ENCODE measurements around the gene PYCARD.
"Not testable (repeated sequence)": the region's sequence is repeated elsewhere in the genome, so short reads cannot be mapped to it uniquely, and the experiment has no call there.

Gene PYCARD

DNA sequence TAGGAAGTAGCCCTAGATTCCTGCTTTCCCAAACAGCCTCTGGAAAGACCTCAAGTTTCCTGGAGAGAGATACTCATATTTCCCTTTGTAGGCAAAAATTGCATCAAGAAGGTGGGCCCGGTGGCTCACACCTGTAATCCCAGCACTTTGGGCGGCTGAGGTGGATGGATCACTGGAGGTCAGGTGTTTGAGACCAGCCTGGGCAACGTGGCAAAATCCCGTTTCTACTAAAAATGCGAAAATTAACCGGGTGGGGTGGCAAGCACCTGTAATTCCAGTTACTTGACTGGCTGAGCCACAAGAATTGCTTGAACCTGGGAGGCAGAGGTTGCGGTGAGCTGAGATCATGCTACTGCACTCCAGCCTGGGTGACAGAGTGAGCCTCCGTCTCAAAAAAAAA is 2.4 kb downstream of the PYCARD start:
- not testable (repeated sequence) for H3K4me2 ChIP-seq (ENCODE audit: low read length); H4K8ac ChIP-seq (ENCODE audit: low read depth, low read length); H3K79me1 ChIP-seq (ENCODE audit: low read length); H3K4ac ChIP-seq (ENCODE audit: low read depth, low read length); H3K36me3 ChIP-seq (ENCODE audit: control insufficient read depth, insufficient read depth, low read length); H2BK120ac ChIP-seq (ENCODE audit: low read depth, low read length); H3K4me1 ChIP-seq (ENCODE audit: control insufficient read depth, low read depth, low read length); H2BK15ac ChIP-seq (replicated peaks; ENCODE audit: low read depth); DNase-seq; H3K4me3 ChIP-seq (ENCODE audit: low read length); H3K23ac ChIP-seq (ENCODE audit: low read length); H3K27ac ChIP-seq (ENCODE audit: low read depth, low read length); H3K27me3 ChIP-seq (ENCODE audit: insufficient read depth, low read length, poor library complexity); H3K56ac ChIP-seq (ENCODE audit: low read length); H2AK5ac ChIP-seq (ENCODE audit: low read length); H3K18ac ChIP-seq (ENCODE audit: low read length); H2BK5ac ChIP-seq (ENCODE audit: low read length); H3K79me2 ChIP-seq (ENCODE audit: control insufficient read depth, insufficient read depth, low read length); H3K9ac ChIP-seq (ENCODE audit: low read length); H4K5ac ChIP-seq (ENCODE audit: low read length)
- no CpG with 5 or more reads among the region's 8 CpGs for WGBS (ENCODE audit: extremely low coverage, insufficient coverage, low lambda C conversion rate)

DNA sequence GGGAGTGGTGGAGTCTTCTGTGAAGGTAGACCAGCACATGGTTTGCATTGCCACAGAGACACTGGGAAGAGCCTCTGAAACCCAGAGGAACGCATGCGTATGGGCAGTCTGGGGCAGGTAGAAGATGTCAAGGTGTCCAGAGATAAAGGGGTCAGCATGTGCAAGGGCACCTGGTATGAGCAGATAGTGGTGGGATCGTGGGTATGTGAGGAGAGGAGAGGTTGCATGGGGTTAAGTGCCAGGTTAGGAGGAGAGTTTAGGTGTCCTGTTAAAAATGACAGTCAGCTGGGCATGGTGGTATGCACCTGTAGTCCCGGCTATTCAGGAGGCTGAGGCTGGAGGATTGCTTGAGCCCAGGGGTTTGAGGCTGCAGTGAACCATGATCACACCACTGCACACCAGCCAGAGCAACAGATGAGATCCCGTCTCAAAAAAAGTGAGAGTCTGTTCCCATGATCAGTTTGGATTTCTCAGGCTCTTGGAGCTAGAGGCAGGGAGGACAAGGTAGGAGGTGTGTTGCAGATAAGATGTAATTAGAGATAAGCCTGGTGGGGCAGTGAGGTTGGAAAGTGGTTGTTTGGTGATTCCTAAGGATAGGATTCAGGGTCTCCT is 3.0 kb downstream of the PYCARD start:
- H3K9ac ChIP-seq (ENCODE audit: low read length): no peak overlapping the region
- peaks cover 7% of the 10 kb centered on the region for H3K36me3 ChIP-seq (ENCODE audit: control insufficient read depth, insufficient read depth, low read length)
- no peaks in the 10 kb centered on the region for H3K79me2 ChIP-seq (ENCODE audit: control insufficient read depth, insufficient read depth, low read length)
- no peak overlapping the region for H2BK120ac ChIP-seq (ENCODE audit: low read depth, low read length)
- no peaks in the 10 kb centered on the region for H3K27me3 ChIP-seq (ENCODE audit: insufficient read depth, low read length, poor library complexity)
- H4K8ac ChIP-seq (ENCODE audit: low read depth, low read length): no peak overlapping the region
- H2BK5ac ChIP-seq (ENCODE audit: low read length): no peak overlapping the region
- no peak overlapping the region for H3K23ac ChIP-seq (ENCODE audit: low read length)
- no peak overlapping the region for H3K4me3 ChIP-seq (ENCODE audit: low read length)
- peaks cover 2% of the 10 kb centered on the region for H3K79me1 ChIP-seq (ENCODE audit: low read length)
- H3K18ac ChIP-seq (ENCODE audit: low read length): no peak overlapping the region
- no peak for DNase-seq
- no peak overlapping the region for H3K56ac ChIP-seq (ENCODE audit: low read length)
- no CpG with 5 or more reads among the region's 5 CpGs for WGBS (ENCODE audit: extremely low coverage, insufficient coverage, low lambda C conversion rate)
- no peak overlapping the region for H3K4me2 ChIP-seq (ENCODE audit: low read length)
- no peak overlapping the region for H4K5ac ChIP-seq (ENCODE audit: low read length)
- peaks cover 2% of the 10 kb centered on the region for H3K4me1 ChIP-seq (ENCODE audit: control insufficient read depth, low read depth, low read length)
- H3K4ac ChIP-seq (ENCODE audit: low read depth, low read length): no peak overlapping the region
- H3K27ac ChIP-seq (ENCODE audit: low read depth, low read length): no peak overlapping the region
- H2BK15ac ChIP-seq (replicated peaks; ENCODE audit: low read depth): no peak overlapping the region
- H2AK5ac ChIP-seq (ENCODE audit: low read length): no peak overlapping the region

DNA sequence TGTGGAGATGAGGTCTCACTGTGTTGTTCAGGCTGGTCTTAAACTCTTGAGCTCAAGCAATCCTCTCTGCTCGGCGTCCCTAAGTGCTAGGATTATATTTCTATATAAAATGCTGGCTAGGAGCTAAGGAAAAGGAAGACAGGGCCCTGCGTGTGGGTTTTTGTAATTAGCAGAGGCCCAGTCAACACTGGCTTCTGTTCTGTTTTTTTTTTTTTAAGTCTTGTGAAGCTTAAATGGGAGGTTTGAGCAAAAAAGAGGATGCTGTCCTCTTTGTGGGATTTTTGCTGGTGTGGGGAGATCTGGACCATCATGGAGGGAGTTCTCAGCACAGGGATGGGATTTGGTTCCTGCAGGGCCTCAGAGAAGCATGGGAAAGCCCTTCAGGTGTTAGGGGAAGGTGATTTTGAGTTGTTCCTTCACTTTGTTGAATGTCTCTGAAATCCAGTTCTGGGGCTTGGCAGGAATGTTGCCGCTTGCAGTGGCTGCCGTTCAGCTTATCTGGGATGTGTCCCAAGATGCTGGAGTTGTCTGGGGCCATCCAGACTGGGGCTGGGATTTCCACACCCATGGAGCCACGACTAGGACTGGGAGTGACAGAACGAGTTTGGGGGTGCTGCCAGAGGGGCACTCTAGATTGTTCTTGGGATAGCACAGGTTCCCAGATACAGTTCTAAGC is 4.2 kb downstream of the PYCARD start:
- Histone ChIP-seq H3K18ac (ENCODE audit: low read length) (no peak overlapping the region), H3K4me1 (ENCODE audit: control insufficient read depth, low read depth, low read length) (peaks cover 2% of the 10 kb centered on the region), H4K5ac (ENCODE audit: low read length) (no peak overlapping the region), H2BK15ac (replicated peaks; ENCODE audit: low read depth) (no peak overlapping the region), H2BK120ac (ENCODE audit: low read depth, low read length) (no peak overlapping the region), H3K36me3 (ENCODE audit: control insufficient read depth, insufficient read depth, low read length) (peaks cover 13% of the 10 kb centered on the region), H3K27ac (ENCODE audit: low read depth, low read length) (no peak overlapping the region), H3K79me1 (ENCODE audit: low read length) (peaks cover 5% of the 10 kb centered on the region), H2BK5ac (ENCODE audit: low read length) (no peak overlapping the region), H3K4ac (ENCODE audit: low read depth, low read length) (no peak overlapping the region), H3K4me2 (ENCODE audit: low read length) (no peak overlapping the region), H2AK5ac (ENCODE audit: low read length) (no peak overlapping the region), H3K4me3 (ENCODE audit: low read length) (no peak overlapping the region), H3K56ac (ENCODE audit: low read length) (no peak overlapping the region), H4K8ac (ENCODE audit: low read depth, low read length) (no peak overlapping the region), H3K79me2 (ENCODE audit: control insufficient read depth, insufficient read depth, low read length) (no peaks in the 10 kb centered on the region), H3K9ac (ENCODE audit: low read length) (no peak overlapping the region), H3K23ac (ENCODE audit: low read length) (no peak overlapping the region), H3K27me3 (ENCODE audit: insufficient read depth, low read length, poor library complexity) (no peaks in the 10 kb centered on the region)
- no CpG with 5 or more reads among the region's 7 CpGs for WGBS (ENCODE audit: extremely low coverage, insufficient coverage, low lambda C conversion rate)
- DNase-seq: no peak

DNA sequence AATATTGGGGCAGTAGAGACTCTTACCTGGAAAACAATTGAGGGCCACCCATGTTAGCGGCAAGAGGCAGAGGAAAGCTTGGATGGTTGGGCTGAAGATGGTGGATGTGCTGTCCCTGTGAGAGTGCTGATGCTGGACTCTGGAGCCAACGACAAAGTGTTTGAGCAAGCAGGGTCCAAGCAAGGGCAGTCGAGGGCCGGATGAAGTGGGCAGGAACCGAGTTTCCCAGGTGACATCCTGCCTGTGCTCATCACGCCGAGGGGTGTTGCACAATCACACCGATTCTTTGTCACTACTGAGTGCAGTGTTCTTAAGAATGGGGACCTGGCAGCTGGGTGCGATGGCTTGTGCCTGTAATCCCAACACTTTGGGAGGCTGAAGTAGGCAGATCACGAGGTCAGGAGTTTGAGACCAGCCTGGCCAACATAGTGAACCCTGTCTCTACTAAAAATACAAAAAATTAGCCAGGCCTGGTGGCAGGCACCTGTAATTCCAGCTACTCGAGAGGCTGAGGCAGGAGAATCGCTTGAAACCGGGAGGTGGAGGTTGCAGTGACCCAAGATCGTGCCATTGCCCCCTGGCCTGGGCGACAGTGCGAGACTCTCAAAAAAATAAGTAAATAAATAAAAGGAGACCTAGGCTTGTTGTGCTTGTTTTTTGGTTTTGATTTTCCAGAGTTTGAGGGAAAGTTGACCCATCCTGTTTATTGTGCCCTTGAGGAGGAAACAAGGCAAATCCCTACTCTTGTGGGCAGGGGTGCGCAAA is 6.1 kb downstream of the PYCARD start:
- Histone ChIP-seq H3K79me2 (ENCODE audit: control insufficient read depth, insufficient read depth, low read length) (no peaks in the 10 kb centered on the region), H3K4me1 (ENCODE audit: control insufficient read depth, low read depth, low read length) (peaks cover 2% of the 10 kb centered on the region), H4K8ac (ENCODE audit: low read depth, low read length) (no peak overlapping the region), H3K27ac (ENCODE audit: low read depth, low read length) (no peak overlapping the region), H4K5ac (ENCODE audit: low read length) (no peak overlapping the region), H3K36me3 (ENCODE audit: control insufficient read depth, insufficient read depth, low read length) (peaks cover 23% of the 10 kb centered on the region), H3K56ac (ENCODE audit: low read length) (no peak overlapping the region), H3K18ac (ENCODE audit: low read length) (no peak overlapping the region), H2BK120ac (ENCODE audit: low read depth, low read length) (no peak overlapping the region), H2BK5ac (ENCODE audit: low read length) (no peak overlapping the region), H3K4me3 (ENCODE audit: low read length) (no peak overlapping the region), H3K4me2 (ENCODE audit: low read length) (no peak overlapping the region), H2BK15ac (replicated peaks; ENCODE audit: low read depth) (no peak overlapping the region), H3K79me1 (ENCODE audit: low read length) (peaks cover 12% of the 10 kb centered on the region), H3K27me3 (ENCODE audit: insufficient read depth, low read length, poor library complexity) (no peaks in the 10 kb centered on the region), H3K9ac (ENCODE audit: low read length) (no peak overlapping the region), H2AK5ac (ENCODE audit: low read length) (no peak overlapping the region), H3K23ac (ENCODE audit: low read length) (no peak overlapping the region), H3K4ac (ENCODE audit: low read depth, low read length) (no peak overlapping the region)
- WGBS (ENCODE audit: extremely low coverage, insufficient coverage, low lambda C conversion rate): no CpG with 5 or more reads among the region's 17 CpGs
- no peak for DNase-seq

- H3K23ac ChIP-seq (ENCODE audit: low read length); H3K4me1 ChIP-seq (ENCODE audit: control insufficient read depth, low read depth, low read length); H2BK15ac ChIP-seq (replicated peaks; ENCODE audit: low read depth); H3K4ac ChIP-seq (ENCODE audit: low read depth, low read length); H4K5ac ChIP-seq (ENCODE audit: low read length); H3K4me2 ChIP-seq (ENCODE audit: low read length); H2BK5ac ChIP-seq (ENCODE audit: low read length); H2BK120ac ChIP-seq (ENCODE audit: low read depth, low read length); DNase-seq; H4K8ac ChIP-seq (ENCODE audit: low read depth, low read length); H3K79me2 ChIP-seq (ENCODE audit: control insufficient read depth, insufficient read depth, low read length); H3K4me3 ChIP-seq (ENCODE audit: low read length); H3K18ac ChIP-seq (ENCODE audit: low read length); H3K27me3 ChIP-seq (ENCODE audit: insufficient read depth, low read length, poor library complexity); H3K9ac ChIP-seq (ENCODE audit: low read length); H3K27ac ChIP-seq (ENCODE audit: low read depth, low read length); H3K56ac ChIP-seq (ENCODE audit: low read length); H2AK5ac ChIP-seq (ENCODE audit: low read length): not testable (repeated sequence)
- Histone ChIP-seq H3K36me3 (ENCODE audit: control insufficient read depth, insufficient read depth, low read length) (peaks cover 24% of the 10 kb centered on the region), H3K79me1 (ENCODE audit: low read length) (peaks cover 12% of the 10 kb centered on the region)
- no CpG with 5 or more reads among the region's 11 CpGs for WGBS (ENCODE audit: extremely low coverage, insufficient coverage, low lambda C conversion rate)
Measured at GRCh38 chr16:31195861-31196260, 6.7 kb downstream of the PYCARD start.
